Stimulated activated CD4-positive, alpha-beta T cell treated with anti-CD3 and anti-CD28 coated beads, Interleukin-2, amount 100 ng/mL, for 4 hours (primary cell): Measurements from ENCODE around the gene FOSL2.
A peak's percentile ranks its signal among the peaks of the same experiment; 100 is the strongest.

Experiments
- DNase-seq: peaks from one replicate; pipeline ENCODE4 v3.0.0-alpha.2; 2020; ENCODE audit warnings: low read depth

FOSL2 gene

GRCh38 chr2:28433215-28433614 is 40.6 kb downstream of the FOSL2 start:
- no peak for DNase-seq

GRCh38 chr2:28433935-28434599 is 41.4 kb downstream of the FOSL2 start:
- DNase-seq, result no peak

- no peak for DNase-seq
Observed at GRCh38 chr2:28434600-28434989, 41.9 kb downstream of the FOSL2 start.

GRCh38 chr2:28435241-28435640 is 42.6 kb downstream of the FOSL2 start:
- no peak for DNase-seq

GRCh38 chr2:28435814-28436351 is 43.2 kb downstream of the FOSL2 start:
- no peak for DNase-seq

- DNase-seq, result no peak
Observed at GRCh38 chr2:28436525-28437051, 43.9 kb downstream of the FOSL2 start.

- DNase-seq, result no peak
Observed at GRCh38 chr2:28437149-28437835, 44.6 kb downstream of the FOSL2 start.

- no peak for DNase-seq
Observed at GRCh38 chr2:28437918-28438317, 45.3 kb downstream of the FOSL2 start.

- no peak for DNase-seq
Observed at GRCh38 chr2:28438532-28439063, 45.9 kb downstream of the FOSL2 start.

GRCh38 chr2:28439127-28439526 is 46.5 kb downstream of the FOSL2 start:
- DNase-seq, result no peak

- no peak for DNase-seq
Observed at GRCh38 chr2:28439763-28440162, 47.1 kb downstream of the FOSL2 start.

- DNase-seq, result no peak
Observed at GRCh38 chr2:28442328-28442727, 49.7 kb downstream of the FOSL2 start.

- no peak for DNase-seq
Observed at GRCh38 chr2:28444956-28445355, 52.3 kb downstream of the FOSL2 start.

GRCh38 chr2:28445448-28446258 is 53.0 kb downstream of the FOSL2 start:
- DNase-seq, result peak; percentile 48

- DNase-seq, result no peak
Observed at GRCh38 chr2:28446531-28446930, 53.9 kb downstream of the FOSL2 start.

- DNase-seq, result no peak
Observed at GRCh38 chr2:28447086-28447485, 54.4 kb downstream of the FOSL2 start.

GRCh38 chr2:28447943-28448792 is 55.5 kb downstream of the FOSL2 start:
- no peak for DNase-seq

GRCh38 chr2:28448793-28449100 is 56.1 kb downstream of the FOSL2 start:
- DNase-seq, result no peak

- no peak for DNase-seq
Observed at GRCh38 chr2:28449126-28449487, 56.4 kb downstream of the FOSL2 start.

- DNase-seq, result peak; percentile 77
Observed at GRCh38 chr2:28449488-28450395, 57.1 kb downstream of the FOSL2 start.
